ENCODE measurements around the gene RAD23B.

RAD23B gene

GRCh38 chr9:107270082-107270481, 13.0 kb upstream of the RAD23B start:
- TF ChIP-seq, protein P1, sequence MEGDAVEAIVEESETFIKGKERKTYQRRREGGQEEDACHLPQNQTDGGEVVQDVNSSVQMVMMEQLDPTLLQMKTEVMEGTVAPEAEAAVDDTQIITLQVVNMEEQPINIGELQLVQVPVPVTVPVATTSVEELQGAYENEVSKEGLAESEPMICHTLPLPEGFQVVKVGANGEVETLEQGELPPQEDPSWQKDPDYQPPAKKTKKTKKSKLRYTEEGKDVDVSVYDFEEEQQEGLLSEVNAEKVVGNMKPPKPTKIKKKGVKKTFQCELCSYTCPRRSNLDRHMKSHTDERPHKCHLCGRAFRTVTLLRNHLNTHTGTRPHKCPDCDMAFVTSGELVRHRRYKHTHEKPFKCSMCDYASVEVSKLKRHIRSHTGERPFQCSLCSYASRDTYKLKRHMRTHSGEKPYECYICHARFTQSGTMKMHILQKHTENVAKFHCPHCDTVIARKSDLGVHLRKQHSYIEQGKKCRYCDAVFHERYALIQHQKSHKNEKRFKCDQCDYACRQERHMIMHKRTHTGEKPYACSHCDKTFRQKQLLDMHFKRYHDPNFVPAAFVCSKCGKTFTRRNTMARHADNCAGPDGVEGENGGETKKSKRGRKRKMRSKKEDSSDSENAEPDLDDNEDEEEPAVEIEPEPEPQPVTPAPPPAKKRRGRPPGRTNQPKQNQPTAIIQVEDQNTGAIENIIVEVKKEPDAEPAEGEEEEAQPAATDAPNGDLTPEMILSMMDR (IDR thresholded peaks at IDR 0.05), result no peak
- Histone ChIP-seq H3K9me3 (no peaks in the 10 kb centered on the region), H3K4me3 (ENCODE audit: low read depth in 1 of 2, low read length in 1 of 2) (no peak overlapping the region), H3K36me3 (no peaks in the 10 kb centered on the region), H3K27me3 (peaks cover 43% of the 10 kb centered on the region), H3K4me1 (ENCODE audit: control insufficient read depth in 1 of 2, insufficient read depth in 1 of 2, low read depth in 1 of 2, low read length in 1 of 2) (no peaks in the 10 kb centered on the region), H3K27ac (no peak overlapping the region)

DNA sequence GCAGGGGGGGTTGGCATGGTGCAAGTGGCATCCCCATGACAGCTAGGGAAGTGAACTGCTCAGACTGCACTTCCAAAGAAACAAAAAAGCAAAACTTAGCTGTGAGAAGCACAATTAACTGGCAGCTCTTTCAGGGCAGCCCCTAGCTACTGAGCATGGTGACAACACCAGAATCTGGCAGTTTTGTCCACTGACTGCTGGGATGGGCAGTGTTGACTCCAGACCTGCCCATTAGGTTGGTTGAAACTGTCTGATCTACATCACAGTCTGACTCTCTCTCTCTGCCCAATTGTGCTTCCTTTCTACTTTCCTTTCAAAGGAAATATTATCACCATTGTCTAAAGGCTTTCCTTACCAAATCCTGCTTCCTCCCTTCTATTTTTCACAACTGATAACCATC, 12.5 kb upstream of the RAD23B start:
- TF ChIP-seq, protein P1 (IDR thresholded peaks at IDR 0.05), result no peak
- Histone ChIP-seq H3K27ac (no peak overlapping the region), H3K4me1 (ENCODE audit: control insufficient read depth in 1 of 2, insufficient read depth in 1 of 2, low read depth in 1 of 2, low read length in 1 of 2) (no peaks in the 10 kb centered on the region), H3K36me3 (no peaks in the 10 kb centered on the region), H3K4me3 (ENCODE audit: low read depth in 1 of 2, low read length in 1 of 2) (no peak overlapping the region), H3K9me3 (no peaks in the 10 kb centered on the region), H3K27me3 (peaks cover 48% of the 10 kb centered on the region)

GRCh38 chr9:107273634-107274033, 9.4 kb upstream of the RAD23B start:
- Histone ChIP-seq H3K4me3 (ENCODE audit: low read depth in 1 of 2, low read length in 1 of 2) (no peak overlapping the region), H3K9me3 (no peaks in the 10 kb centered on the region), H3K27me3 (peaks cover 67% of the 10 kb centered on the region), H3K4me1 (ENCODE audit: control insufficient read depth in 1 of 2, insufficient read depth in 1 of 2, low read depth in 1 of 2, low read length in 1 of 2) (peaks cover under 1 to 5% of the 10 kb centered on the region in 2 experiments), H3K36me3 (no peaks in the 10 kb centered on the region), H3K27ac (no peak overlapping the region)
- TF ChIP-seq, protein P1 (IDR thresholded peaks at IDR 0.05), result no peak

GRCh38 chr9:107274096-107274495, 9.0 kb upstream of the RAD23B start:
- H3K27me3 ChIP-seq, result peaks cover 64% of the 10 kb centered on the region
- H3K4me3 ChIP-seq (ENCODE audit: low read depth in 1 of 2, low read length in 1 of 2), result no peak overlapping the region
- H3K27ac ChIP-seq, result no peak overlapping the region
- TF ChIP-seq, protein P1 (IDR thresholded peaks at IDR 0.05), result no peak
- H3K4me1 ChIP-seq (ENCODE audit: control insufficient read depth in 1 of 2, insufficient read depth in 1 of 2, low read depth in 1 of 2, low read length in 1 of 2), result peaks cover 5 to 10% of the 10 kb centered on the region in 2 experiments
- no peaks in the 10 kb centered on the region for H3K9me3 ChIP-seq
- no peaks in the 10 kb centered on the region for H3K36me3 ChIP-seq

- Histone ChIP-seq H3K9me3 (no peaks in the 10 kb centered on the region), H3K27ac (no peak overlapping the region)
These were observed 8.1 kb upstream of the RAD23B start for GRCh38 chr9:107274953-107275422.

More at GRCh38 chr9:107274953-107275422, 8.1 kb upstream of the RAD23B start:
- TF ChIP-seq, protein P1 (IDR thresholded peaks at IDR 0.05), result no peak
- Histone ChIP-seq H3K27me3 (peaks cover 55% of the 10 kb centered on the region), H3K4me3 (ENCODE audit: low read depth in 1 of 2, low read length in 1 of 2) (no peak overlapping the region), H3K4me1 (ENCODE audit: control insufficient read depth in 1 of 2, insufficient read depth in 1 of 2, low read depth in 1 of 2, low read length in 1 of 2) (peaks cover 14 to 19% of the 10 kb centered on the region in 2 experiments), H3K36me3 (no peaks in the 10 kb centered on the region)

Measured in neutrophil (primary cell).